GM18909 (cell line): Measurements from ENCODE around the gene KCNG2.
"Not testable (repeated sequence)": the region's sequence is repeated elsewhere in the genome, so short reads cannot be mapped to it uniquely, and the experiment has no call there.

ENCODE experiments used
- ATAC-seq: cut with Tn5 transposase; IDR thresholded peaks from one replicate; pipeline ENCODE4 v1.9.1; 2021; ENCODE audit warnings: mild to moderate bottlenecking; ENCODE audit not compliant: unreplicated experiment, poor library complexity

KCNG2 gene

GRCh38 chr18:79848579-79849327 lies 51.0 kb downstream of the KCNG2 start:
- no peak for ATAC-seq

- no peak for ATAC-seq
Measured at GRCh38 chr18:79849328-79850207, 51.8 kb downstream of the KCNG2 start.

- ATAC-seq: no peak
Measured at GRCh38 chr18:79850731-79851130, 53.0 kb downstream of the KCNG2 start.

DNA sequence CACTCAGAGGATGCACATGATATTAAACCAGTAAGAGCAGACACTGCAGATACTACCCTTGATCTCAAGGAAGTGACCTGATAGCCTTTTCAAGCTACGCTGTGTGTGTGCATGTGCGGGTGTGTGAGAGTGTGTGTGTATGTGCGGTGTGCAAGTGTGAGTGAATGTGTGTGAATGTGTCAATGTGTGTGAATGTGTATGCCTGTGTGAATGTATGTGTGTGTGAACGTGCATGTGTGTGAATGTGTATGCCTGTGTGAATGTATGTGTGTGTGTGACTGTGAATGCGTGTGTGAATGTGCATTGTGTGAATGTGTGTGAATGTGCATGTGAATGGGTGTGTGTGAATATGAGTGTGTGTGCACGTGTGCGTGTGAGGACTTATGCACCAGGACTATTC lies 53.8 kb downstream of the KCNG2 start:
- no peak for ATAC-seq

GRCh38 chr18:79851950-79852349 lies 54.2 kb downstream of the KCNG2 start:
- ATAC-seq: no peak

GRCh38 chr18:79852561-79853302 lies 55.0 kb downstream of the KCNG2 start:
- no peak for ATAC-seq

DNA sequence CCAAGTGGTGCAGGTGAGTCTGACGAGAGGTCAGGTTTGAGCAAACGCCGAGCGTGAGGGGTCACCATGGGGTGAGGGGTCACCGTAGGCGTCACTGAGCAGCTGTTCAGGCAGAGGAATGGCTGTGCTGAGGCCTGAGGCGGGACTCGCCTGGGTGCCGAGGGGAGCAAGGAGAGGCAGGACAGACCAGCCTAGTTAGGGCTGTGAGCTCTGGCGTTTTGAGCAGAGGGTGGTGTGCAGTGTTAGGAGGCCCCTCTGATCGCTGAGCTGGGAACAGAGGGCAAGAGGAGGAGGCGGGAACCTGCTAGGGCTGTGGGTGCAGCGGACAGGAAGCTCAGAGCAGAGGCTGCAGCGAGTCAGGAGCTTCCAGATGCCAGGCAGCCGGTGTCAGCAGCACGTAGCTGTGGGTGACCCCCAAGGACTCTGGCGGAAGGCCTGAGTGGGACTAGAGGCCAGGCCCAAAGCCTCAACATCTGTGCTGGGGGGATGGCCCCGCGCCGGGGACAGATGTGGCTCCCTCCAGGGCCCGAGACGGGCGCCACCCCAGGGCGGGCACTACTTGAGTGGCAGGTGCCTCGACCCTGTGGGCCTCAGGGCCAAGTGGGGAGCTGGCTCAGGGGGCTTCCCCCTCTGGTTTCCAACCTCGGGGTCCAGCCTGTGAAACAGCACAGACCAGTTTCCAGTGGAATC lies 55.7 kb downstream of the KCNG2 start:
- no peak for ATAC-seq

DNA sequence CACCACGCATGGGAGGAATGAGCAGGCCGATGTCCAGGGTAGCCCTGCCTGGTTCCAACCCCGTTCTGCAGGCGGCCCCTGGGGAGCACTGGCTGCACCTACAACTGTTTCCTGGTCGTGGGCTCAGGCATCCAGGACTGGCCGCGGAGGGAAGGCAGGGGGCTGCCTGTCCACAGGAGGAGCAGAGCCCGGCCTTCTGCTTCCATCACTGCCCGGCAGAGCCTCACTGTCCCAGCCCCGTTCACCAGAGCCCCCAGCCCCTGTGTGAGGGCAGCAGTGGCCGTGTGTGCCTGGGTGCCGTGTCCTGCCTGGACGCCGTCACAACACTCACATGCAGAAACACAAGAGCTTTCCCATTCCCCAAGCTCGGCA lies 56.2 kb downstream of the KCNG2 start:
- no peak for ATAC-seq

DNA sequence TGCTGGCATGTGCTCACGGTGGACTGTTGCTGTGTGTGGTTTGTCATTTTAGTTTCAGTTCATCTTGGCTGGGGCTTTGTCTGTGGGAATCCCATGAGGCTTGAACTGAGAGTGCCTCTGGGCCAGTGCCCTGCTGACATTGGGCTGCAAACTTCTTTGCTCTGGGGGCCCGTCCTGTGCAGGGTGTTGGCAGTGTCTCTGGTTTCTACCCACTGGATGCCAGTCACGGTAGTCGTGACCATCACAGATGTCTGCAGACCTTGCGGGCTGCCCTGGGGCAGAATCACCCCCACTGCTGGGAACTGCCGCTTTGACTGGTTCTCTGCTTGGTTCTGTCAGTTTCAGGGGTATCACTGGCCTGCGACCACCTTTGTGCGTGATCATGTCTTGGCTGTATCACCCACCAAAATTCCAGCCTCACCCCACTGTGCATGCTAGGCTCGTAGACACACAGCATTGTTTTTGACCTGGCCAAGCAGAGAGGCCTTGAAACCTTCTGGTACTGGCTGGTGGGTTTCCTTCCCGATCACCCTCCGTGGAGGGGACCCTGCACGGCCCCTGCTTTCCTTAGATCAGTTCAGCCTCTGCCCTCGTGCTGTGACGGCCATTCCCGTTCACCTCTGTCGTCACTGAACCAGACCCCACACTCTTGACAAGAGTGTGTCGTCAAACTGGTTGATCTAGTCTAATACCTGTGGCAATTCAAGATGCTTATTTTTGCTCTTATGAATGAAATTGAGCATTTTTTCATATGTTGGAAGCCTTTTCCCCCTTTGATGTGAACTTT lies 57.6 kb downstream of the KCNG2 start:
- peak; percentile 84 for ATAC-seq

DNA sequence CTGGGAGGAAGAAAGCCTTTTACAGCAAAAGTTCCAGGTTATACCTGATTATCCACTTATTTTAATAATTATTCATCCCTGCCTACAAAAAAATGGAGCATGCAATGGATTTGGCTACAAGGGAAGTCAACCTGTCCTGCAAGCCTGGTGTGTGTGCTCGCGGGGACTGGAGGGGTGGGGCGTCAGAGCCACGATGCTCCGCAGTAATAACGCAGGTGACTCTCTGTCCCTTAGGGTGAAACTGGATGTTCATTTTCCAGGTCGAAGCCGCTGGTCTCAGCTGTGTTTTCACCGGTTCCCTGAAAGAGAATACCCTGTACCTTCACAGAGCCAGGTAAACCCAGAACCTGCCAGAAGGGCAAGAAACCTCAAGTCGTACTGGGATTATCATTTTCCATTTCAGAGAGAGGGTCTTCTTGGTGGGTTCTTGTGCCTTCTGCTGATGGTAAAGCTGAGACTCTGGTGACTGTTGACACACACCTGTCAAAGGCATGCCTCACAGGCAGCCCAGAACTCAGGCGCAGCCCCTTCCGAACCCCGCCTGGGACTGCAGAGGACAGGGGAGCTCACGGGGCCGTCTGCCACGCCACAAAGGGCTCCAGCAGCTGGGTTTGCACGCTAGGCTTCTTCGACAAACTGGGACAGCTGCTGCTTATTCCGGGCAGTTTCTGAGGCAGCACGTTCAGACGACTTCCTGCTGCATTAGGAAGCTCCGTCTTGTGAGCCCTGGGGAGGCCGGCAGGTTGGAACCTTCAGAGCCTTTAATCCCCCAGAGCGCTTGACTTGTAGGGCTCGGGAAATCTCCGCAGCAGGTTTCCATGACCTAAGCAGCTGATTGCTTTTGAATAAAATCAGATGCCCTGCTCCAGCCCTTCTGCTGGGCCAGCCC lies 58.6 kb downstream of the KCNG2 start:
- ATAC-seq: peak; percentile 67

GRCh38 chr18:79857082-79857671 lies 59.4 kb downstream of the KCNG2 start:
- ATAC-seq: no peak

GRCh38 chr18:79859314-79859713 lies 61.6 kb downstream of the KCNG2 start:
- ATAC-seq: no peak

- no peak for ATAC-seq
Measured at GRCh38 chr18:79861687-79862086, 63.9 kb downstream of the KCNG2 start.

DNA sequence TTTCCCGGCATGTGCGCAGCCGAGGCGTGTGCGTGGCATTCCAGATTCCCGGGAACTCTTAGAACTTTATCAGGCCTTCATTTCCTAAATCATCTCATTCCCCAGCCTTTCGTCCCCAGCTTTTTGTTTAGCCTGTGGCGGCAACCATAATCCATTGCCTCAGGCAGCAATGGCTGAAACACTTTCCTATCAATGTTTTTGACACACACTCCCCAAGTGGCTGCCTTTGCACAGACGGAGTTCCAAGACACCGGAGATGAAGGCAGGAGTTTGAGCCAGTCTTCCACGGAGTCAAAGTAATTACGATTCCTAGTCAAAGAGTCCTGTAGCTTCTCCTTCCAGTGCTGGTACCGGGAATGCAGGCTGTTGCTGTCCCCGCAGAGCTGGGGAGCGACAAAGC lies 64.8 kb downstream of the KCNG2 start:
- ATAC-seq: no peak

DNA sequence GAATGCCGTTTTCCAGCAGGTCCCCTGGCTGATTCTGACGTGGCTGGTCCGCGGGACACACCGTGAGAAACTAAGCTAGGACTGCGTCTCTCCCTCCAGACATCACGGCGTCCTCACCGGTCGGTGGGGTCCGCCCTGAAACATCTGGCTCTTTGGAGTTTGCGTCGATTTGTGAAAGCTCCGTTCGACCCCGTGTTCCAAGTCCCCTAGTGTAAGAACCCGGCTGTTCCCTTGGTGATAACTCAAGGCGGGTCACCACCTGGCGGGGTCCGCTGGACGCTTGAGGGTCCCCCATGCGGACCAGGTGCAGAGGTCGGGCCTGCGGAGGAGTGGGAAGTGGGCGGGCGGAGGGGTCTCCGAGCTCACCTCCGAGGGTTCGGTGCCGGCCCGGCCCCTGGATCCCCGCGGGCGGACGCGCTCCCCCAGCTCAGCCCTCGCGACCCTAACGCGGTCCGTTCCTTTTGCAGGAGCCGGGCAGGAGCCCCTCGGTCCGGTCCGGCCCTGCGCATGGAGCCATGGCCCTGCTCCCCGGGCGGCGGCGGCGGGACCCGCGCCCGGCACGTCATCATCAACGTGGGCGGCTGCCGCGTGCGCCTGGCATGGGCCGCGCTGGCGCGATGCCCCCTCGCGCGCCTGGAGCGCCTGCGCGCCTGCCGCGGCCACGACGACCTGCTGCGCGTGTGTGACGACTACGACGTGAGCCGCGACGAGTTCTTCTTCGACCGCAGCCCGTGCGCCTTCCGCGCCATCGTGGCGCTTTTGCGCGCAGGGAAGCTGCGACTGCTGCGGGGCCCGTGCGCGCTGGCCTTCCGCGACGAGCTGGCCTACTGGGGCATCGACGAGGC lies 65.6 kb downstream of the KCNG2 start:
- ATAC-seq: no peak

DNA sequence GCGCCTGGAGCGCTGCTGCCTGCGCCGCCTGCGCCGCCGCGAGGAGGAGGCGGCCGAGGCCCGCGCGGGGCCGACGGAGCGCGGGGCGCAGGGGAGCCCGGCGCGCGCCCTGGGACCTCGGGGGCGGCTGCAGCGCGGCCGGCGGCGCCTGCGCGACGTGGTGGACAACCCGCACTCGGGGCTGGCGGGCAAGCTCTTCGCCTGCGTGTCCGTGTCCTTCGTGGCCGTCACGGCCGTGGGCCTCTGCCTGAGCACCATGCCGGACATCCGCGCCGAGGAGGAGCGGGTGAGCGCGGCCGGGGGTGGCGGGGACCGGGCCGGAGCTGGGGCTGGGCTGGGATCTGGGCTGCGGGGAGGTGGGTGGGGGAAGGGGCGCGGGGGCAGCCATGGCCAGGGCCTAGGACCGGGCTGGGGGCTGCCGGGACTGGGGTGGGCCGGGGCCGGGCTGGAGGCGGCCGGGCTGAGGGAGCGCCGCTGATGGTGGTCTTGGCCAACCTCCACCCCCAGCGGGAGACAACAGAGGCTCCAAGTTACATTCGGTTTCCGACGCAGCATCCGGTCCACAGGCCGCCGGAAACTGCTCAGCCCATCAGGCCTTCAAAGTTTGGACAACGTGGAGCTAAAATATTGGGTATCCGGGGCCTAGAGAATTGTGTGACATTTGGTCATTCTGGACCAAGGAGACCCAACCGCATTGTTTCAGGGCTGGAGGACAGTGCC lies 66.4 kb downstream of the KCNG2 start:
- no peak for ATAC-seq

DNA sequence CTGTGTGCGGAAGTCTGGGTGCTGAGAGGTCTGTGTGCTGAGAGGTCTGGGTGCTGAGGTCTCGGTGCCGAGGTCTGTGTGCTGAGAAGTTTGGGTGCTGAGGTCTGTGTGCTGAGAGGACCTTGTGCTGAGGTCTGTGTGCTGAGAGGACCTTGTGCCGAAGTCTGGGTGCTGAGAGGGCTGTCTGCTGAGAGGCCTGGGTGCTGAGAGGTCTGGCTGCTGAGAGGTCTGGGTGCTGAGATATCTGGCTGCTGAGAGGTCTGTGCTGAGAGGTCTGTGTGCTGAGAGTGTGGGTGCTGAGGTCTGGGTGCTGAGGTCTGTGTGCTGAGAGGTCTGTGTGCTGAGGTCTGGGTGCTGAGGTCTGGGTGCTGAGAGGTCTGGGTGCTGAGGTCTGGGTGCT lies 67.2 kb downstream of the KCNG2 start:
- ATAC-seq: not testable (repeated sequence)
